Pons (tissue), 1 donor: ENCODE measurements around the gene PRPF38B.

Experiments used
- DNase-seq: peaks from one replicate; pipeline ENCODE4 v3.0.0-alpha.2; 2016; ENCODE audit warnings: low spot score

Gene PRPF38B

DNA sequence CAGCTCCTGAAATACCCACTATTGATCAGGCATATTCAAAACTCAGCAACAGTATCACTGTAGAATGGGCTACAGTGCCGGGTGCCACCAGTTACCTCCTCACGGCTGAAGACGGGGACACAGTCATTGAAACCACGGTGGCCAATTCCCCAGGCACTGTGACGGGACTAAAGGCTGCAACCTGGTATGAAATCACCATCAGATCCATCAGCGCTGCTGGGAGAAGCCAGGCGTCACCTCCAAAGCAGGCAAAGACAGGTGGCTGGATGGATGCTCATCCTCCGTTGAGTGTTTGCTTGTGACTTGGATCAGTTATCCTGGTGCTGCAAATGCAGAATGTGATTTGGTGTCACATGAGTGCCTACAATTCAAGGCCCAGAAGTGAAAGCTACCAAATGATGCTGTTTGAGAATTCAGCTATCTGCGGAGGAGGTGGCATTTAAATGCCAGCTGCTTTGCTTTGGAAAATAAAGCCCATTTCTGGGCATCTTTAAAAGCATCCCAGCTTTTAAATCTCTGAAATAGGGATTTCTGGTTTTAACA lies 25.7 kb downstream of the PRPF38B start:
- DNase-seq: peak; percentile 69

DNA sequence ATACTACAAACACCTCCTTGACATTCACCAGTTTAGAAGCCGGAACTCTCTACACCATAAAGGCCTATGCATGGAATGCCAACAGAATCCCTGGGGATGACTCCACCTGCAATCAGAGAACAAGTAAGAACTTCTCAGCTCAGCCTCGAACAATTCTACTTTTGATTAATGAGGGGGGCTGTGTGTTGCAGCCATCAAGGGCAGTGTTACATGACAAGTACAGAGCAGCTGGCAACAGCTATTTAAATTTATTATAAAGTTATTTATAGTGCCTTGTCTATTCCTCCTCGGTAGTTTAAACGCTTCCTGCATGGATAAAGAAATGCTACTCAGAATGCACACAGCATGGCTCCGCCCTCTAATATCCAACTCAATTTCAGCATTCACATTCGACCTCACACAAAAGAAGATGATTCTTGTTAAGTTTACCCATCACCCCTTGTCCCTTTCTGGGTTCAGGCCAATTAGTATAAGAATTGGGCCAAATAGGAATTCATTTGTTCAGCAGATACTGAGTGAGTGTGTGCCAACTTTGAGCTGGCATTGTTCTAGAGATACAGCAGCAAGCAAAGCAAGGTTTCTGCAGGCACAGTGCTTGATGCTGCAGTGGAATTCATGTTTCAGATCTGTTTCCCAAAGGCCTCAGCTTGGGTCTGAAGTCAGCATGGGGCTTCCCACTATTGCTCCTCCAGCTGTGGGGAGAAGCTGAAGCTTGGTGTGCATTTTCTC lies 27.0 kb downstream of the PRPF38B start:
- no peak for DNase-seq

DNA sequence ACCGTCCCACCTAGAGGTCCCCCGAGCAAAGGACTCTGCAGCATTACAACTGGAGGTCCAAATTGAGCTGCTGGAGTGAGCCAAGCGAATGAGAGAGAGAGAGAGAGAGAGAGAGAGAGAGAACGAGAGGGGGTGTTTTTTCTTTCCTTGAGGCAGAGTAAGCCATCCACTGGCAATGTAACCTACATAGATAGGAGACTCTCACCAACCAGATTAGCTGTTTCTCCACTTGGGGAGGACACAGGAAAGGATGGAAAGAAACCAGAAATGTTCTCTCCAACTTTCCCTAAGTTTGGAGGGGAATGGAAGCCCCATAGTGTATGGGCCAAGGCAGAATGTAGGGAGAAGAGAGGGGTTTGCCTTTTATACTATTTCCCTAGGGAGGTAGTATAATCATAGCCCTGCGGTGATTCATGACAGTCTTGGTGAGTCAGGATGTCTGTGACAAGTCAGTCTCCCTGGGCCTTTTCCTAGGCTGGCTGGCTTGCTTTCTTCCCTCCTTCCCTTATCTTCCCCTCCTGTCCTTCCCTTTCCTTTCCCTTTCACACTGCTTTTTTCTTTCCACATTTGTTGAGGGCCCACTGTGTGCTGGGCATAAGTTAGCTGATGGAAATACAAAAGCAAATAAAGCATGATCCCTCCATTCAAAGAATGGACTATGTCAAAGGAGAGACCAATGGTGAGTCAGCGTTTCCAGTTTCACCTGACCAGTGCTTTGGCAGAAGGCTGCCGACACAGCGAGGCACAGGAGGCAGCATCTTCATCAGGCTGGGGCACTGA lies 27.7 kb downstream of the PRPF38B start:
- no peak for DNase-seq

DNA sequence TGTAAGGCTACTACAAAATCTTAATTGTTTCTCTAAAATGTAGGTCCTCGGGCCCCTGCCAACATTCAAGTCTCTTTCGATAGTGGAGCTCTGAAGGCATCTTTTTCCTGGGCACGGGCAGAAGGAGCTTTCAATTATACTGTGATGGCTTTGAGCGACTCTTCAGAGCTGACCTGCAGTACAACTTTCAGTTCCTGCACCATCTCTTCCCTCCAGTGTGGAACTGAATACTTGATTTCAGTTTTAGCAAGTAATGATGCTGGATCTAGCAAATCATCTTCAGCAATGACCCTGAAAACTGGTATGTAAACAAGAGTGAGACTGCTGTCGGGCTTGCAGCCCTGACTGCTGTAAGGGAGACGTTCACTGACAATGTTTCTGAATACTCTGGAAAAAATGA lies 30.2 kb downstream of the PRPF38B start:
- no peak for DNase-seq

DNA sequence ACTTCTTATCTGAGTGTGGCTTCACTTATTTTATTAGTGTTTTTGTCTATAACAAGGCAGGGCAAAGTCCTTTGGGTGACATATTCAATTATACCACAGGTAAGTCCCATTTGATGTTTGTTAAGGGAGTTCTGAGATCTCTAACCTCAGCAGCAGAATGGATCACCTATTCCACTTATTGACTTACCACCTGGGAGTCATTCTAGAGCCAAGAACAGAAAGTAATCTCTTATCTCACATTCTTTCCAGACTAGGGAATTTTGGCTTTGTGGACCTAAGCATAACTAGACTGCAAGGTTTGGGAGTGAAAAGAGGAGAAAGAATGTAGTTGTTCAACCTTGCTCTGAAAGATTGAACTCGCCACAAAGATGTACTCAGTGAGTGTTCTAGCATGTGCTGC lies 33.8 kb downstream of the PRPF38B start:
- DNase-seq: no peak

DNA sequence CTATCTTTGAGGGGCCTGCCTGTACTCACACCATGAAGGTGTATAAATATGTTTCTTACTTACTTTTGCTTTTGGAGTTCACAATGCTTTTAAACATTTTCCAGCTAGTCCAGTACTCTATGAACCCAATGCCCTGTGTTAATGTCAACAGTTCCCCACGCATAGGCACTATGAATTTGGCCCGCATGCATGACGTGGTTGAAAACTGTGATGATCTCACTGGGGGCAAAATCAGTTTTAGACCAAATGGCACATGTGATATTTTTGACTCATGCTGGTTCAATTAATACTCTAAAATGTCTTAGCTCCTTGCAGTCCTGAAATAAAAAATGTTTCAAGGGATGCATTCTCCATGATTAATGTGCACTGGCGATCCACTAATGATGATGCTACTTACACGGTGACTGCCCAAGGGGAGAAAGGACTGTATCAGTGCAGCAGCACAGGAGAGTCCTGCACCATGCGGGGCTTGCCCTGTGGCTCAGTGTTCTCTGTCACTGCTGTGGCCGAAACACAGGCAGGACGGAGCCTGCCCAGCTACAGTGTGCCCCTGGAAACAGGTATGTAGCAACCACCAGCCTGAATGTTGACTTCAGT lies 36.3 kb downstream of the PRPF38B start:
- DNase-seq: no peak

DNA sequence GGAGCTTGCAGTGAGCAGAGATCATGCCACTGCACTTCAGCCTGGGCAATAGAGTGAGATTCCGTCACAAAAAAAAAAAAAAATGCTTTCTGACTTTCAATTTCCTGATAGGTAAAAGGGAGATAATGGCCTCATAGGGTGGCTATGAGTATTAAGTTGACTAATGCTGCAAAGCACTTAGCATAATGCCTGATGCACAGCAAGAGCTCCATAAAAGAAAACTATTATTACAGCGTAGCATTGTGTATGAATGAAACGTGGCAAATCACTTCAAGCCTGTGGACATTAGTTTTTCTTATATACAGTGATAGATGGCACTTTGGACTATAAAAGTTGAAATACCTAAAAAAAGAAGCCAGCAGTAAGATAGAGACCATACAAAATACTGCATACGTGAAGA lies 37.4 kb downstream of the PRPF38B start:
- DNase-seq: no peak

DNA sequence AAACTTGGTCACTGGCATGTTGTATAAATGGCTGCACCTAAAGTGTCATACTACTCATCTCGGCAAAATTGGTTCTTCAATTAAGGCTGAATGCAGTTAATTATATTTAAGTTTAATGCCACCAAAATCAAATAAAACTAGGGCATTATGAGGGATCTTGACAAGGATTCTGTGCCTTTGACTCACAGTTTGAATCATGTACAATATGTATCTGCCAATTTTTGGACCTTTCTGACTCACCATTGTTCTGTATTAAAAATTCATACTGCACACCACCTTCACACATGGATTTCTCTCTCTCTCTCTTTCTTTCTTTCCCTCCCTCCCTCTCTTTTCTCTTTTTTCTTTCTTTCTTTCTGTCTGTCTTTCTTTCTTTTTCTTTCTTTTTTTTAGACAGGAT lies 40.3 kb downstream of the PRPF38B start:
- no peak for DNase-seq

DNA sequence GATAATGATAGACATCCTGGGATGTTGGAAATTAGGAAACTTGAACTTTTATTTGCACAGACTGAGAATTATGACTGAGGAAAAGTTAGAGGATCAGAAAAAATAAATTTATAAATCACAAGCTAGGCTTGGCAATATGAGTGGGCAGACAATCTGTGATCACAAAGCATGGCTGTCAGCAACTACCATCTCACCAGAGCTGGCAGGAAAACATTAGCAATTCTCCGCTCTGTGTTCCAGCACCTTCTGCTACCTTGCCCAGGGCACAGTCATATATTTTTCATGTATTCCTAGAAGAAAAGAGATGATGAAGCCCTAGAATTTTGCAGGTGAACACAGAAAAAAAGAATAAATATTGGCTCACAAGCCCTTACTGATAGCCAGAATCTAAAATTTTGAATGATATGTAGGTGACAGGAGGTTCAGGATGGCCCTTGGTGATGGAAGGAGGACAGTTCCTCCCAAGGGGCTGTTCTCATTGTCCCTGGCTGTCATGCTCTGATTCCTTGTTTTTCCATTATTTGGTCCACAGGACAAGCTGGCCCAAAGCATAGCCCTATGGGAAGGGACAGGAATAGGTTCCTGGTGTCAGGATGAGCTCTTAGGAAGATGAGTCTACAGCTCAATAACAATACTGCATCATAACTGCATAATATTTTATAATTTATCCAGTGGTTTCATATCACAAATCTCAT lies 42.2 kb downstream of the PRPF38B start:
- DNase-seq: no peak

DNA sequence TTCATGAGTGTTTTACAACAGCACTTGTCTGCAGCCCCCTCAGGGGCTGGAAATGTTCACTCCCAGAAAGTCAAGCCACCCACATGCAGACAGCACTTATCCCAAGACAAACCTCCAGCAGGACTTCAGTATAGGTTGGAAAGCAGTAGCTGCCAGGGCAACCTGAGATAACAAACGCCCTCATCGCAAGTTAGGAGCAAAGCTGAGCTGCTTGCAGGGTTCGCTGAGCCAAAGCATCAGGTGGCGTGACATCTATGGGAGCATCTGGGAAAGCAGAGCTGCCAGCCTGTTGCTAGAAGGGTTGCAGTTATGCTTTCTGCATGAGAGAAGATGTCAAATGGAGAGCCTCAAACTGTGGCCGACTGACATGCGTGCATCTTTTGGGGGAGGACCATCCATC lies 50.1 kb downstream of the PRPF38B start:
- no peak for DNase-seq

DNA sequence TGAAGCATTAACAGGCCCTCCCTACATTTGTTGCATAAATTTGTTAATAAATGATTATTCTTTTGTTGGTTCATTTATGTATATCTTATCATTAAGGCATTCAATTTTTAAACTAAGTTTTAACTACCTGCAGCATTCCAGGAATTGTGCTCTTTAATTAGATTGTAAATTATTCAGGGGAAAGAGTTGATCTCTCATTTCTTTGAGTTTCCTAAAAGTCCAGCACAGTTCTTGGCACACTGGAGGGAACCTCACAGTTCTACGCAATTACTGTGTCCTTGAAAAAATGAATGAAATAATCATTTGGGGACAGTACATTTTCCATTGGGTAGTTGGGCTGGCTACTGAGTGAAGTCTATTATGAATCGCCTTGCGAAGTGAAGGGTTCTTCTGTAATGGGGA lies 53.9 kb downstream of the PRPF38B start:
- DNase-seq: no peak

DNA sequence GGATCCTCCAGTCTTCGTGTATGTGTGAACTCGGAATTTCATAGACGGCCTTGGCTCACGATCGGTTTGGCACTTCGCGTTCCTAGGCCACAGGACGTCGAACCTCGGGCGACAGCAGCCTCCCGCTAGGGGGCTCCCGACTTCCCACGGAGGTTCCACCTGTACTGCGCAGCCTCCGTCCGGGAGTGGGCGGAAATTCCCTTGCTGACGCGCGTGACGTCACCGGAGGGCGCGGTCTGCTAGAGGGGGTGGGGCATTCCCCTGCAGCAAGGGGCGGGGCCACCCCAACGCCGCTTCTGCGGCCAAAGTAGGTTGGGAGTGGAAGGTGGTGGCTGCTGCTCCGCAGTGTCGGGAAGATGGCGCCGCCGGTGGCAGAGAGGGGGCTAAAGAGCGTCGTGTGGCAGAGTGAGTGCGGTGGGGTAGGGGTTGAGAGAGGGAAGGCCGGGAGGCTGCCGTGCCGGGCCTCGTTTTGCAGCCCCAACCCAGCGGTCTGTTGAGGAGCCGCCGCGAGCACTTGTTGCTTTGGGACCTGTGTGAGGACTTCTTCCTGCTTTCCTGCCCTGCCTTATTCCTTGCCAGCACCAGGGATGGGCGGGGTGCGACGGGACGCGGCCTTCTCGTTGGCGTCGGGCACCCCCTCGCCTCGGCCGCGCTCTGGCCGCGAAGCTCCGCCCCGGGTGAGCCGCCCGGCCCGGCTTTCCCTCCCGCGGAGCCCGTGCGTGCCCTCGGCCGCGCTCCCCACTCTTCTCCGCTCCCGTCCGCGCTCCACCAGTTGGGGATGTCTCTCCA lies 54.5 kb downstream of the PRPF38B start, which contains the start of gene STXBP3:
Gene STXBP3 (plus strand): TSS at position 293 of the 789 bp plus-strand sequence. CDS start 64 bp downstream, at position 357.
- peak; percentile 98 for DNase-seq

DNA sequence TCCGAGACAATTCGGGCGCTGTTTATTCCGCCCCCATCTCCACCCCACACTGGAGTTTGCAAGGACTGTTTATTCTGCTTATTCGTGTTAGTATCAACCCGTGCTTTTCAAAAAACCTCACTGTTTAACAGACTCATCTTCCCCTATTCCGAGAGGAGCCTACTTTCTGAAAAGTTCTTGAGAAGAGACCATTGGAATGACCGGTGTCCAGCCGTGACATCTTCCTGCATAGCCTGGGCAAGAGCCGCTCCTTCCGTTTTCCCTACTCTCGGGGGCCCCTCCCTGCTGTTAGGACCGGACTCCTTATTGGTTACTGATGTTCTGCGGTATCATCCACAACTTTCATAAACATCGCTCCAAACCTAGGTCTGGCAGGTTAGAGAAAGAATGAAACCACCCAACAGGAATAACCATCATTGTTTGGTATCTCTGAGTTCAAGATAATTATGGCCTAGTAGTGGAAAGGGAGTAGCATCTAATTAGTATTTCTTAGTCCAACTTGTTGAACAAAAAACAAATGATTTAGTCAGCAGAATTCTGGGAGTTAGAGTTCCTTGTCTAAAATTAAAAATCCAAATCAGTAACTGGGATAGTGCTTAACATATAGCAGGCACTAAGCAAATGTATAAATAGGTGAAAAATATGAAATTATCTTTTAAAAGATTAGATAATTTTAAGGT lies 55.2 kb downstream of the PRPF38B start:
- peak; percentile 87 for DNase-seq

DNA sequence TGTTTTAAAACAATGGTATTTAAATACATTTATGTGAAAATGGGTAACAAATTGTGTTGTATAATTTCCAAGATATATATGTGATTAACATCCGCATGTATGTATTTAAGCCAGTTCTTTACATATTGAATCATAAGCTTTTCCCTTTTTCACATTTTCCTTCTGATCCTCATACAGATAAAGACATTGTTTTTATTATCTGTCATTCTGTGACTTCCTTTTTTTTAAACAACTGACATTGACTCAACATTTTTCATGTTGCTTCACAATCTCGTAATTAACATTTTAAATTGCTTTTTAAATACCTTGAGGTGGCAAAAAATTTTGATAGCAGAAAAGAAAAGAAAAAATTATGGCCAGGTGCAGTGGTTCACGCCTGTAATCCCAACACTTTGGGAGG lies 55.8 kb downstream of the PRPF38B start:
- DNase-seq: no peak

DNA sequence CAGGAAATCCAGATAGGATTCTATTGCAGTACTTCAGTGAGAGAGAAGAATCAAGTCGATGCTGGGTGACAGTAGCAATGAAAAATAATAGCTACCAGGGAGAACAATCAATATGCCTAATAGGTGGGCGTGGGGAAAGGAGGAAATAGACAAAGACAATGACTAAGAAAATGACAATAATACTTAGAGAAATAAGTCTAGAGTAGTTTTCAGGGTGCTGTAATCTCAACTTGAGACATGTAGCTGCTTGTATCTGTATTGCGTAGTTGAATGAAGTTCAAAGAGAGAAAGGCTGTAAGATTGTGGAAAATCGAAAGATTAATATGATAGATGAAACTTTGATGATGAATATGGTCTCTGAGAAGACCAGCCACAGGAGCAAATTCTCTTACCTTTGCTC lies 57.0 kb downstream of the PRPF38B start:
- no peak for DNase-seq

DNA sequence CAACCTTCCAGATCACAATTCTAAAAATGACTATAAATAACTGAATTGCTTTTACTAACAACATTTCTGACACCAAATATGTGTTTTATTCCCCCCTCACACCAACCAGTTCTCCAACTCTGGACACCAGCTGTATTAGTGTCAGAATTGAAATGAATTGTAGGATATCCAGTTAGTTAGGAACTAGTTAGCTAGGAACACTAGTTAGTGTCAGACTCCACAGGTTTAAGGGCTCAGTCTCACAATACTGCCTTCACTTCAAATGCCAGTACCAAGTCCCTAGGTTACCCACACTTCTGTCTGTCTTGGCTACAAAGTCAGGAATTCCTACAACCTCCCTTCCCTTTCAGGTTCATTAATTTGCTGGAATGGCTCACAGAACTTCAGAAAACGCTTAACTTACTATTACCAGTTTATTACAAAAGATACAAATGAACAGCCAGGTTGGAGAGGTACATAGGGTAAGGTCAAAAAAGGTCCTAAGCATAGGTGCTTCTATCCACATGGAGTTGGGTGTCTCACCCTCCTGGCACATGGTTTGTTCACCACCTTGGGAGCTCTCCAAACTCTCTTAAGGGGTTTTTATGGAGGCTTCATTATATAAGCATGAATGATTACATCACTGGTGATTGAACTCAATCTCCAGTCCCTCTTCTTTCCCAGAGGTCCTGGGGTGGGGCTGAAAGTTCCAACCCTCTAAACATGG lies 58.5 kb downstream of the PRPF38B start:
- no peak for DNase-seq
